ENCODE measurements around the gene CD300C.

CD300C gene

GRCh38 chr17:74549343-74549742 is 3.4 kb upstream of the CD300C start:
- no peak for TF ChIP-seq CTCF (IDR thresholded peaks at IDR 0.05; ENCODE audit: control insufficient read depth, insufficient read depth, low read depth, low read length, missing control alignments)
- H3K4me3 ChIP-seq (ENCODE audit: control insufficient read depth, low read depth, low read length), result no peak overlapping the region
- DNase-seq (ENCODE audit: low read depth), result no peak

- H3K4me3 ChIP-seq (ENCODE audit: control insufficient read depth, low read depth, low read length), result no peak overlapping the region
- no peak for TF ChIP-seq CTCF (IDR thresholded peaks at IDR 0.05; ENCODE audit: control insufficient read depth, insufficient read depth, low read depth, low read length, missing control alignments)
- DNase-seq (ENCODE audit: low read depth), result no peak
Measured at GRCh38 chr17:74547736-74548135, 1.8 kb upstream of the CD300C start.

- DNase-seq (ENCODE audit: low read depth), result no peak
- H3K4me3 ChIP-seq (ENCODE audit: control insufficient read depth, low read depth, low read length), result no peak overlapping the region
- no peak for TF ChIP-seq CTCF (IDR thresholded peaks at IDR 0.05; ENCODE audit: control insufficient read depth, insufficient read depth, low read depth, low read length, missing control alignments)
Measured at GRCh38 chr17:74547264-74547663, 1.3 kb upstream of the CD300C start.

- no peak for TF ChIP-seq CTCF (IDR thresholded peaks at IDR 0.05; ENCODE audit: control insufficient read depth, insufficient read depth, low read depth, low read length, missing control alignments)
- no peak for DNase-seq (ENCODE audit: low read depth)
Measured at GRCh38 chr17:74546586-74546985, 671 bp upstream of the CD300C start.

GRCh38 chr17:74544991-74545842 is 698 bp downstream of the CD300C start:
- no peak for TF ChIP-seq CTCF (IDR thresholded peaks at IDR 0.05; ENCODE audit: control insufficient read depth, insufficient read depth, low read depth, low read length, missing control alignments)
- no peak overlapping the region for H3K4me3 ChIP-seq (ENCODE audit: control insufficient read depth, low read depth, low read length)
- no peak for DNase-seq (ENCODE audit: low read depth)

More at GRCh38 chr17:74546586-74546985, 671 bp upstream of the CD300C start:
- no peak overlapping the region for H3K4me3 ChIP-seq (ENCODE audit: control insufficient read depth, low read depth, low read length)

GRCh38 chr17:74543891-74544760 is 1.8 kb downstream of the CD300C start:
- TF ChIP-seq CTCF (IDR thresholded peaks at IDR 0.05; ENCODE audit: control insufficient read depth, insufficient read depth, low read depth, low read length, missing control alignments), result no peak

More at GRCh38 chr17:74543891-74544760, 1.8 kb downstream of the CD300C start:
- DNase-seq (ENCODE audit: low read depth), result no peak
- H3K4me3 ChIP-seq (ENCODE audit: control insufficient read depth, low read depth, low read length), result no peak overlapping the region
